HTERT RPE-1 (cell line): ENCODE measurements around the gene SPTA1.
"Not testable (repeated sequence)": the region's sequence is repeated elsewhere in the genome, so short reads cannot be mapped to it uniquely, and the experiment has no call there.

ENCODE experiments used
- in situ Hi-C: fragments of 300-500 bp; cut with MboI; formaldehyde crosslinking; loops from 4 replicates; pipeline ENCODE4 v1.14.3; 2020; ENCODE audit warnings: low sequenced_read_pairs

SPTA1 gene

DNA sequence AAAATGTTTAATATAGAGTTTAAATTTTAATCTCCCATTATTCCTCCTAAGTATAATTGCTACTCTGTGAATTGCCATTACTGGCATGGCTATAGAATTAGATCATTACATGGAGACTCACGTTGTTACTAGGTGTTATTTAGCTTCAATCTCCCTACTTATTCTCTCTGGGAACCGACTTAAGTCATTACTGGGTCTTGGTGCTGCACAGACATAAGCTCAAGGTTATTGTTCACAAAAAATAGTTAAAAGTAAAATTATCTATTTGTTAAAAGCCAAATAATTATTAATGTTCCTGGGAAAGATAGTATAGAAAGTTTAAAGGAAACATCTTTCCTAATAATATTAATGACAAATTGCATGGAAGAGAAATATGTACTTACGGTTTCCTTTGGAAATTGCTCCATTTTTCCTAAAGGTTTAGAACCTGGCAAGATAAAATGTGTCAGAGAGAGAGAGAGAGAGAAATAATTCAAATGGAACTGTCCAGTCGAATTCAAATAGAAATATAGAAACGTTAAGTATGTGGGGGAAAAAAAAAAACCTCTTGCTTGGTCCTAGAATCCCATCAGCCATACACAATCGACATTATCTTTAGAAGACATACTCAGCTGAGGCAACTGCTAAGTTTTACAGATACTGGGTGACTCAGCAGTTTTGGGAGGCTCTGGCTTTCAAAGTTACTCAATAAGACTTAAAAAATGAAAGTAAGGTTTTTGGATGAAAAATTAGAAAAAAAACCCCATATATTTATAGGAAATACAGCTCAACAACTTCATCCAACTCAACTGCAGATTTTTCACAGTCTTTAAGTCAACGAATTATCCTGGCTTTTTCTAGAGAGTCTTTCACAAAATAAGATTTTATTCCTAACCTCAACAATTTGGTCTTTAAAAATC is at the start of gene SPTA1:
Gene SPTA1, minus strand, starts transcription at position 605 of the 899 bp plus-strand sequence. Its CDS starts 198 bp downstream, at position 407.
- in situ Hi-C loops = no loop called here

DNA sequence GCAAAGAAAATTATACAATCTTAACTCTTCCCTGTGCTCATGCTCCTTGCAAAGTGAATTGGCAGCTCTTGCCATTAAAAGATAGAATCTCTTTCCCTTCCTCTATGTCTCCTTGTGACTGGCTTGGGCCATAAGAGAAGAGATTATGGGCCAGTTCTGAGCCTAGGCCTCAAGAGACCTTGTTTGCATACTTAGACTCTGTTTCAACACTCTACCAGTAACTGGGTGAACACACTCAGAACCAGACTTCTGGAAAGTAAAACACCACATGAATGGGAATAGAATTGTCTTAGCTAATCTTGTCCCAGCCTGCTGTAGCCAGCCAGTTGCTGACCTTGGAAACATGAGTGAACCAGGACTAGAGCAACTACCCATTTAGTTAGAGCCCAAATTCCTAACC is 49.3 kb upstream of the SPTA1 start:
- in situ Hi-C loops = no loop called here

DNA sequence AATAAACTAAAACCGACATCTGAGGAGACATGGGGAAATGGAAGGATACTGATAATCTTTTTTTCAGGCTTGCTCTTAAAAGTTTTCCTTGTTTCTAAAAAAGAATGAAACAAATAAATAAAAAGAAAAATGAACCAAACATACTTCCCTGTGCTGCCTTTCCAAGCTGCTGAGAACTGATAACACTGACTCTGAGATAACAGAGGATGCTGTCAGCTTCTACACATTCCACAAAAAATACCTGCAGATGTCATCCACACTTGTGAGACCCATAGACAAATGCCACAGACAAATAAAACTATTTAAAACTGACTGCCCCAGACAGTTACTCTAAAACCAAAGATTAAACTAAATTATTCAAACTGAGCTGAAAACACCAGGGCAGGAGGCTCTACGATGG is 46.0 kb upstream of the SPTA1 start:
- in situ Hi-C loops = no loop called here

DNA sequence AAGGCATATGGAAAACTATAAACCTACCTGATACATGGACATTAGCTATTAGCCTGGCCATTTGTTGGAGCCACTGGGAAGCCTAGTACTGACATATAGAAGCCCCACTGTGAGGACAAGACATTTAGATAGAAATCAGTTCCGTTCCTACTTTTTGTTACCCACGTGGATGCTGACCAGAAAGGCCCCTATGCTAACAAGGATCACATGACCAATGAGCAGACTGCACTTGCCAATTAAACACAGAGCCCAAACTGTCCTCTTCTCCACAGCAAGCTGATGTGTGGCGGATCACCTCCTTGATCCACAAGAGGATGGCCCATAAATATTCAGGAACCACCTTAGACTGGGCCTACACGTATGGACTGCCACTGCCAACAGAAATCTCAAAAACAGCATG is 45.2 kb upstream of the SPTA1 start:
- in situ Hi-C loops = no loop called here

- in situ Hi-C loops = no loop called here
Observed at GRCh38 chr1:158730453-158730852, 43.9 kb upstream of the SPTA1 start.

GRCh38 chr1:158728510-158729225 is 42.2 kb upstream of the SPTA1 start:
- in situ Hi-C loops = no loop called here

- in situ Hi-C loops = no loop called here
Observed at GRCh38 chr1:158724442-158724841, 37.9 kb upstream of the SPTA1 start.

DNA sequence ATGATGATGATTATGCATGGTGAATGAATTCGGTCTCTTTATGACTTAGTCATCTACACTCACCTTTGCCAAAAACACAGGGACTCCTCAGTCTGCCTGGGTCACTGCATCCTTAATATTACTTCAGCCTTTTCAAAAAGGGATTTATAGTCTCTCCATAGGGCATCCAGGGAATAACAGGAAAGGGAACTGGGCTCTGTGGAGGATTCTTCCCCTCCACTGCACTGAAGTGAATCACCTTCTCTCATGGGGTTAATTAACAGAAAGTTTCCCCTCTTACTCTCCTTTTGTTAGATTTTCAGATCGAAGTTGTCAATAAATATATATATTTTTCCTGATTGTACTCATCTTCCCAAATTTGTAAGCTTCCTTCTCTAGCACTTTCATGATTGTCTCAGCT is 34.1 kb upstream of the SPTA1 start, which contains the start of gene OR6K3:
Gene OR6K3, minus strand, starts transcription at position 101 of the 400 bp plus-strand sequence. CDS start 2,605 bp downstream, outside the sequence.
- in situ Hi-C loops = no loop called here

- in situ Hi-C loops = no loop called here
Observed at GRCh38 chr1:158719664-158720063, 33.1 kb upstream of the SPTA1 start.

GRCh38 chr1:158717344-158717743 is 30.8 kb upstream of the SPTA1 start:
- in situ Hi-C loops = no loop called here

DNA sequence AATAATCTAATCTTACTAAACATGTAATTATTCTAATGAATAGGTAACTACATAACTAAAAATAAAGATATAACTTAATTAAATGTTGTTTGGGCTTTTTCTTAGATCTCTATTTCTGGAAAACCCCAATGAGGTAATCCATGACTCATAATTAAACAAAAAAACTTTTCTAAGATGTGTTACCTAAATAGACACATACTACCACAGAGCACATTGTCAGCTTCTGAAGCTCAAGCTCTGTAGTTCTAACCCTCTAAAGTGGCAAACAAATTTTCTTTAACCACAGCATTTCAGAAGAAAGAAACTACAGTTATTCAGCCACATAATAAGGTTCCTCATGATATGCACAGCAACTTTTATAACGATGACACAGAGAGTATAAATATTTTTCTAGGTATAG is 29.8 kb upstream of the SPTA1 start:
- in situ Hi-C loops = no loop called here

DNA sequence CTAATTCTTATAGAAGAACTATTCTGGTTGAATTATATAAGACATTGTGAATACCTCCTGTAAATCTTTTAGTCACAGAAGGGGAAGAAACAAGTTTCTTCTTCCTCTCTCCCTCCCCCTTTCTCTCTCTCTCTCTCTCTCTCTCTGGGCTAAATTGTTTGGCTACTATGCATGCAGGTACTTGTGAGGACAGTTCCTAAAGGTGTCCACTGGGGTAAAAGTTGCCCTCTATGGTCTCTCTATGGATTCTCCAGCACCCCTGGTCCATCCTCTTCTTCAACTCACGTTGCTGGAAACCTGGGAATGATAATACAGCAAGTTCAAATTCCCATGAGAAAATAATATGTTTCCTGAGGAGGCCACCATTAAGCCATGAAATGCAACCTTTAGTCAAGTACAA is 28.2 kb upstream of the SPTA1 start:
- in situ Hi-C loops = no loop called here

- in situ Hi-C loops = no loop called here
Observed at GRCh38 chr1:158711098-158711497, 24.6 kb upstream of the SPTA1 start.

DNA sequence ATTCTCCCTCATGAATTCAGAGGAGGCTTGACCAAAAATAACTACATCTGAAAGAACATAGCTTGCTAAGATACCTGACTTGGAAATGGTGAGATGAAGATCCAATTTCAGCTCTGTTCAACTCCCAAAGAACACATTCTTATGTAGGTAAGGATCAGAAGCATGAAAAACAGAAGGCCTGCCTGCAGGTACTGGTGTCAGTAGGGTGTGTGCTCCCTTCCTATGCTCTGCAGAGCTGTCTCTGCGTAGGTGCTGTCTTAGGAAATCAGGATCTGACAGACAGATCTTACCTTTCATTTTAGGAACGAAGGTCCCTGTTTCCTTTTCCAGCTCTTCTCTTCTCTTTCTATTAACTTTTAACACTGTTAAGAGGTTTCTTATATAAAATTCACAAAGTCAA is 19.6 kb upstream of the SPTA1 start:
- in situ Hi-C loops = no loop called here

DNA sequence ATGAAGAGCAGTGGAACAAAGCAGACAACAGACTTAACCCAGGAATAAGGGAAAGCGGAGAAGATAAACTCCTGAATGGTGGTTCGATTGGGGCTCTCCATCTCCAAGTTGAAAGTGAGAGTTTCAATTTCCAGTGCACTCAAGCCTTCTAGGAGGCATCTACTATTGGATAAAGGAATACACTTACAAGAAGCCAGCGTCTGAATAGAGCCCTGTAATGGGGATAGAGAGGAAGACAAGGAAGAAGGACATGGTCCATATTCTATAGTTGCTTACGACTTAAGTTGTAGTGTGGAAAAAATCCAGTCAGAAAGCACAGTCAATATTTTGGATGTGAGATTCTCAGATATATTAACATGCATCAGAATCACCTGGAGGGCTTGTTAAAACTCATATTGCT is 14.0 kb upstream of the SPTA1 start, which contains the start of gene OR6K2:
Gene OR6K2, minus strand, starts transcription at position 101 of the 400 bp plus-strand sequence. Its CDS starts 0 bp downstream, at position 101.
- in situ Hi-C loops = no loop called here

DNA sequence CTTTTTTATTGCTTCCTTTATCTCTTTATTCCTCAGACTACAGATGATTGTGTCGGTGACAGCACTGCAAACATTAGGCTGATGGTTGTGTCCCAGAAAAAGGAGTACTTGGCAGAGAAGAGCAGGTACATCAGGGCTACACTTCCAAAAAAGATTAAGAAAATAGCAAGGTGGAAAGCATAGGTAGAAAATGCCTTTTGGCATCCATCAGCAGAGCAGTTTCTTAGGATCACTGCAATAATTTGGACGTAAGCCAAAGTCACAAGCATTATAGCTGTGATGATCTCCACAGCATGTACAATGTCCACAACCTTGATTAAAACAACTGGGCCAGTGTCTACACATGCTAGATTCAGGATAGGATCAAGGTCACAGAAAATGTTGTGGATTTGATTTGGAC is 8.1 kb upstream of the SPTA1 start:
- in situ Hi-C loops = no loop called here

GRCh38 chr1:158692356-158692755 is 5.8 kb upstream of the SPTA1 start:
- in situ Hi-C loops = no loop called here

- in situ Hi-C loops = no loop called here
Observed at GRCh38 chr1:158691907-158692306, 5.4 kb upstream of the SPTA1 start.

DNA sequence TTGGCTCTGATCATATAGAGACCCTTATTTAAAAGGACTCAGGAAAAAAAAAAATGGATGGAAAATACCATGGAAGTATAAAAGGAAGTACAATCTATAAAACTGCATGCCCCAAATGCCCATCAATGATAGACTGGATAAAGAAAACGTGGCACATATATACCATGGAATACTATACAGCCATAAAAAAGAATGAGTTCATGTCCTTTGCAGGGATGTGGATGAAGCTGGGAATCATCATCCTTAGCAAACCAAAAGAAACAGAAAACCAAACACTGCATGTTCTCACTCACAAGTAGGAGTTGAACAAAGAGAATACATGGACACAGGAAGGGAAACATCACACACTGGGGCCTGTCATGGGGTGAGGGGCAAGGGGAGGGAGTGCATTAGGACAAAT is 4.6 kb upstream of the SPTA1 start:
- in situ Hi-C loops = not testable (repeated sequence)

GRCh38 chr1:158689875-158690274 is 3.4 kb upstream of the SPTA1 start:
- in situ Hi-C loops = no loop called here

GRCh38 chr1:158689110-158689509 is 2.6 kb upstream of the SPTA1 start:
- in situ Hi-C loops = no loop called here

GRCh38 chr1:158688343-158688742 is 1.8 kb upstream of the SPTA1 start:
- in situ Hi-C loops = not testable (repeated sequence)
